HT1080 (cell line): ENCODE results near the gene GPSM1. TPM values are rescaled to one million over a fixed set of nuclear protein-coding genes. Genes with fewer than 3 reads are reported as not detected.

ENCODE experiments used
- DNase-seq: peaks from one replicate; pipeline ENCODE4 v3.0.0-alpha.2; 2015; ENCODE audit warnings: low read depth
- polyA plus RNA-seq, 2 experiments: library from polyadenylated mRNA; depleted of rRNA; stranded (reverse); fragments of >200 nt; gene quantifications; 2 replicates each; pipeline ENCODE4 v1.2.3, GENCODE V29; 2015
- total RNA-seq: library from RNA; depleted of rRNA; stranded (reverse); fragments of >200 nt; shearing (Covaris generic); gene quantifications from 2 replicates; pipeline ENCODE4 v1.2.3, GENCODE V29; 2014; rRNA removed

The GPSM1 gene, protein sequence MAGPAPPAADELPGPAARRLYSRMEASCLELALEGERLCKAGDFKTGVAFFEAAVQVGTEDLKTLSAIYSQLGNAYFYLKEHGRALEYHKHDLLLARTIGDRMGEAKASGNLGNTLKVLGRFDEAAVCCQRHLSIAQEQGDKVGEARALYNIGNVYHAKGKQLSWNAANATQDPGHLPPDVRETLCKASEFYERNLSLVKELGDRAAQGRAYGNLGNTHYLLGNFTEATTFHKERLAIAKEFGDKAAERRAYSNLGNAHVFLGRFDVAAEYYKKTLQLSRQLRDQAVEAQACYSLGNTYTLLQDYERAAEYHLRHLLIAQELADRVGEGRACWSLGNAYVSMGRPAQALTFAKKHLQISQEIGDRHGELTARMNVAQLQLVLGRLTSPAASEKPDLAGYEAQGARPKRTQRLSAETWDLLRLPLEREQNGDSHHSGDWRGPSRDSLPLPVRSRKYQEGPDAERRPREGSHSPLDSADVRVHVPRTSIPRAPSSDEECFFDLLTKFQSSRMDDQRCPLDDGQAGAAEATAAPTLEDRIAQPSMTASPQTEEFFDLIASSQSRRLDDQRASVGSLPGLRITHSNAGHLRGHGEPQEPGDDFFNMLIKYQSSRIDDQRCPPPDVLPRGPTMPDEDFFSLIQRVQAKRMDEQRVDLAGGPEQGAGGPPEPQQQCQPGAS
- 19.0 and 23.1 TPM in 2 replicates for total RNA-seq
- 16.1 and 17.0 TPM in 2 replicates for polyA plus RNA-seq (2015; cell fraction: cytosol; rRNA removed)
- polyA plus RNA-seq (2015; cell fraction: nucleus; rRNA removed) = 37.1 and 37.5 TPM in 2 replicates

DNA sequence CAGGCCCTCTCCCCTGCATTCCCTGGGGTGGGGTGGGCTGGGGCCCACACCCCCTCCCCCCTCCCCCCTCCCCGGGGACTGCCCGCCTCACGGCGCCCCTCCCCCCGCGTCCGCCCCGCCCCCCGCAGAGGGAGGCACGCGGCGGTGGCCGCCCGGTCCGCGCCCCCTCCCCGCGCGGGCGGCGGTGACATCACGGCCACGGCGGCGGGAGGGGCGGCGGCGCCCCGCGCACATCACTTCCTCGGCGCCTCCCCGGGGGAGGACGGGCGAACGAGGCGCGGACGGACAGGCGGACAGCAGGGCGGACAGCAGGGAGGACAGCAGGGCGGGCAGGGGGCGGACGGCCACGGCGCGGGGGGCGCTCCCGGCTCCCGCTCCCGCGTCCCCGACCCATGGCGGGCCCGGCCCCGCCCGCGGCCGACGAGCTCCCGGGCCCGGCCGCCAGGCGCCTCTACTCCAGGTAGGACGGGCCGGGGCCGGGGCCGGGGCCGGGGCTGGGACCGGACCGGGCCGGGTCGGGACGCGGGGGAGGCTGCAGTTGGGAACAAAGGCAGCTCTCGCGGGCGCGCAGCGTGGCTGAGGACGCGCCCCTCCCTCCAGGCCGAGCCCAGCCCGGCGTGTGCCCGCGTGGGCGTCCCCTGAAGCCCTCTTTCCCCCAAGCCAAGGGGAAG lies at the start of gene GPSM1:
TSS of gene GPSM1 (plus strand) at position 236 of the 671 bp plus-strand sequence. CDS start at position 393, 157 bp downstream.
- no peak for DNase-seq

DNA sequence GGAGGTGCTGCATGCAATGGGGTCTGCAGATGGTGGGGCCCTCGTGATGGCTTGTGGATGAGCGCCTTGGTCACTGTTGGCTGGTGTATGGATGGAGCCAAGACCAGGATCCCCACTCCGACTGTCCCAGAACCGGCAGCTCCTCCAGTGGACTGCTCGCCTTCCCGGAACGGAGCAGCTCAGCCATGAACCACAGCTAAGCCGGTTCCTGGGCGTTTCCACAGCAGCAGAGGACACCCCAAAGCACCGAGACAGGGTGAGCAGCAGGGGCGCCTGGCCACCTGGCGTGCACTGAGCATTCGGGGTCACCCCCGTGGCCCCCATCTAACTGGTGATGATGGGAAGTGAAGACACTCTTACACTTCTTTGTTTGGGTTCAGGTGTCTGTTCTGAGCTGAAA lies 49.6 kb upstream of the GPSM1 start:
- DNase-seq = no peak

DNA sequence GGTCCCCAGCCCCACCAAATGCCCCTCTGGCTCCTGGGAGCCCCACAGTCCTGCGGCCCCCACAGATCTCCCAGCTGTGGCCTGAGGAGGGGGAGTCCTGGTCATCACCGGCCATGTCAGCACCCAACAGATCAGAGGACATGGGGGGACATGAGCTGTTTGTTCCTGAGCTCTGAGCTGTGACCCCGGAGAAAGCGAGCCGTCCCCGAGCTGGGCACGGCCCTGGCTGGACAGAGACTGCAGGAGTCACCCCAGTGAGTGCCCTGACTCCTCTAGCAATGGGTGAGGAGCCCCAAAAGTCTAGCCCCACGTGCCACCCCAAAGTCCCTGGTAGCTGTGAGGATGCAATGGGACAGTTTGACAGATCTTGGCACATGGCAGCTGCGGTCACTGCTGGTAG lies 49.1 kb upstream of the GPSM1 start:
- no peak for DNase-seq

DNA sequence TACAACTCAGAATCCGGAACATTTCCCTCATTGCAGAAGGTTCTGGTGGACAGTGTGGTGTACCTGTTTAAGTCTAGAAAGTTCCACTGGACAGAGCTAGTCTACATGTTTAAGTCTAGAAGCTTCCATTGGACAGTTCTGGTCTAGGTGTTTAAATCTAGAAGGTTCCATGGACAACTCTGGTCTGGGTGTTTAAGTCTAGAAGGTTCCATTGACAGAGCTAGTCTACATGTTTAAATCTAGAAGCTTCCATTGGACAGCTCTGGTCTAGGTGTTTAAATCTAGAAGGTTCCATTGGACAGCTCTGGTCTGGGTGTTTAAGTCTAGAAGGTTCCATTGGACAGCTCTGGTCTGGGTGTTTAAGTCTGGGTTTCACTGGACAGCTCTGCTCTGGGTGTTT lies 48.4 kb upstream of the GPSM1 start:
- no peak for DNase-seq

DNA sequence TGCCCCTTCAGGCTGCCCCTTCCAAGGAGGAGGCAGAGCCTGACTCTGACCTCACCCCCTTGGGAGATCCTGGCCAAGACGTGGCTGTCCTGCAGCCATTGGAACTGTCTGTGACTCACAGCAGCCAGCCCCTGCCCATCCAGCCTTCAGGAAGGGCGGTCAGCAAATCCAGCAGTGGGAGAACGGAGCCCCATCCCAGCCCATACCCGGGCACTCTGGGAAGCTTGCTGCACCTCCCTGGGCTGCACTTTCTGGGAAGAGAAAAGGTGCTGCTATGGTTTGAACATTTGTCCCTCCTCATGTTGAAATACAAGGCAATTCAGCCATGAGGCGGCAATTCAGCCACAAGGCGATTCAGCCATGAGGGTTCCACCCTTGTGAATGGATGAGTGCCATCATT lies 47.9 kb upstream of the GPSM1 start:
- DNase-seq = no peak

DNA sequence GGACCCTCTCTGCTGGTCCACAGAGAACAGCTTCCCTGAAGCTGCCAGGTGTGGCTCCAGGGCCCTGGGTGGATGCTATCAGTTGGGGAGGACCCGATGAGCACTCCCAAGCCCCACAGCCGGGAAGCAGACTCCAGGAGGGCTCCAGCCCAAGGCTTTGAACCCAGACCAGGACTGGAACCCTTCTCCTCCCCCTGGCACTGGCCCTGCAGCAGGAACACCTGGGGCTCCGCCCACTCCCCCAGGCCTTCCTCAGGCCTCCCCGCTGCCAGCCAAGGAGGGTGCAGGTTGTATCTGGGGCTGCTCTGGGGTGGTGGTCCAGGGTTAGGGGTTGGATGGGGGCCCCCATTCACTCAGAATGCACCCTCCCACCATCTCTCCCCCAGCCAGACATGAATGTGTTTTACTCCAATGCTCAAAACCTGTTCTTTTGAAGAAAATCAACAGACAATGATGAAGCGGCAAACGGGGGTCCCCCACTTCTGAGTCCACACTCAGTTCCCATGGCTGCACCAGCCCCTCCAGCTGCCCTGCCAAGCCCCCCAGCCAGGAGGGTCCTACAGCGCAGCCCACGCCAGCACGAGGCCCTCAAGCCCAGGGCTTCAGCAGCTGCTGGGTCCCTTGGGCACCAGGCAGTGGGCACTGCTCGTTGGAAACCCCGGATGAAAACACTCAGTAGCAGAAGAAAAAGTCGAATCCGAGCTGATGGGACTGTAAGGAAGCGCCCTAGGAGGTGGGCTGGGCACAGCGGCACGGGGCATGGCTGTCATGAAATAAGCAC lies 46.6 kb upstream of the GPSM1 start:
- no peak for DNase-seq

DNA sequence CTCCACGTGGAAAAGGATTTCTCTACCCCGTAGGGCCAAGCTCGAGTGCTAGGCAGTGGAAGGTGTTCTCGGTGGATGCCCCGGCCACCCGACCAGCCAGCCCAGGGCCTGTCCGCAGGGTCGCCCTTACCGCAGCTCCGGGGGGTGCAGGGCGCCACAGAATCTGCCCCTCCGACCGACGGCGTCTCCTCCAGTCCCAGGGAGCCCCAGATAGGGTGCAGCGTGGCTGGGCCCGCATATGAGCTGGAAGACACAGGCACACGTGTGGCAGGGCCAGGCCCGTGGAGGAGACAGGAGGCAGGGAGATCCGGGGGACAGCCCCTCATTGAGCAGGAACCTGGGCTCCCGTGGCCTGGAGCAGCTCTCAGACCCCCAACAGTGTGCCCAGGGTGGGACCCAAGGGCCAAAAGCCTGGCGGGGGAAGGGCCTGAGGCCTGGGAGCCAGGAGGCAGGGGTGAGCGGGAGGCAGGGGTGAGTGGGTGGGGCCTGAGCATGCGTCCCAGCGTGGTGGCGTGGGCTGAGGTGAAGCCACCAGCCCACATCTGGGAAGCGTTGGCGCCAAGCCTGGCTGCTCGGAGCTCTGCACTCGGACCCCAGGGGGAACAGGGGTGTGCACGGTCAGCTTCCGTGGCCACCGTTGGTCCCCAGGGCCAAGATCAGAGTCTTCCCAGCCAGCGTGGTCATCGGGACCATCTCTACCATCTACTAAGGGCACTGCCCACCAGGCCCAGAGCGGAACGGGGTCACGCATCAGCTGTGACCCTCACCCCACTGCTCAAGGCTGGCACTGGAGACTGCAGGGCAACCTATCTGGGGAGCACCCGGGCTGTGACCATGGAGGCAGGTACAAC lies 45.7 kb upstream of the GPSM1 start:
- no peak for DNase-seq

DNA sequence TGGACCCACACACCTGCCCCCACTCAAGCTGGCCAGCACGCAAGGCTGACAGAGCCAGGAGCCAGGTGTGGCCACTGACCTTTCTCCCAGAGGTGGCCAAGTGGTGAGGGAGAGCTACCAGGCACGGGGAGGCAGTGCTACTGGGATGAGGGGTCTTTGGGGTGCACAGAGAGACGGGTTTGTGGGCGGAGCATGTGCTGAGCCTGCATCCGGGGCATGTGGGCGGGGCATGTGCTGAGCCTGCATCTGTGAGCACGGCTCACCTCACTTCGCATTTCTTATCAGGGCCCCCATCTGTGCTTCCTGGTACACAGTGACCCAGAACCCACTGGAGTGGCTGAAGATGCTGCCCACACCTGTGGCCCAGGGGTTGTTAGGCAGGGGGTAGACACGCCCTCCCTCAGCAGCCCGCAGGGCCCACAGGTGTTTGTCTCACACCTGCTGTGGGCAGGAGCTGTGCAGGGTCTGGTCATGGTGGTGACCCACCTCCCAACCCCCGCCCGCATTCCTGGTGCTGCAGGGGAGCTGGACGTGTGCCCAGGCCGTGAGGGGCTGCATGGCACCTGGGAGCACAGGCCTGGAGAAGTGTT lies 45.0 kb upstream of the GPSM1 start:
- DNase-seq = no peak

DNA sequence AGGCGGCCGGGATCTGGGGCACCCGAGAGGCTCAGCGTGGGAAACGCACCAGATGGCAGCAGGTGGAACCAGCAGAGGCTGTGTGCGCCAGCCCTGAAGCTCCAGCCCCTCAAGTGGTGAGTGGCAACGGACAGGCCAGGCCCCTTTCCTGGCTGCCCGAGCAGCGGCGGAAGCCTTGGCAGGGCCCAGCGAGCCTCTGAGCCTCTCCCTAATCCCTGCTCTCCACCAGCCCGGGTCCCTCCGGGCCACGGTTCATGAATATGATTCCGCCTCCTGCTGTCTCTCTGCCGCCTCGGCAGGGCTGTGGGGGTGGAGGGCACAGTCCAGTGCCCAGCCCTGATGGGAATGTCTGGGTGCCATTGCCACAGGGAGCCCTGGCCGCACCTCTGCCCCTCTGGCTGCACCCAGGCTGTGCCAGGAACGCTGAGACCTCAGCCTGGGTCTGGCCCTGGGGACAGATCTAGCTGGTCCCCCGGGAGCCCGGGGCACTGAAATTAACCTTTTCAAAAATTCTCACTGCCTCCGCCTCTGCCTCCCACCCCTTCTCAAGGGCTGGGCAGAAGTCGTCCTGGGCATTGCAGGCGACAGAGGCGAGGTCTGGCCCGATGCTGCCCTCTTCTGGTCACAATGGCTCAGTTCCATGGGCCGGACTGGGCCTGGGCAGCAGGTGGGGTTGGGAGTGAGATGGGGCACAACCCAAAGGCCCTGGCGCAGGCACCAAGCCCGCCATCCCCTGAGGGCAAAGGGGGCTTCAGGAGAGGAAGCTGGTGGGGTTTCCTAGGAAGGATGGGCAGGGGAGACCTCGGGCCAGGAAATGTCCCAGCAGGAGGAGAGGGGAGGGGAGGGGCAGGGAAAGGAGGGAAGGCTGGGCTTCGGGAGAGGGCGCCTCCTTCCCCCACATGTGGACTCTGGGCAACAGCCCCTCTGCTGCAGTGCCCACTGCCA lies 43.8 kb upstream of the GPSM1 start:
- peak; percentile 77 for DNase-seq

DNA sequence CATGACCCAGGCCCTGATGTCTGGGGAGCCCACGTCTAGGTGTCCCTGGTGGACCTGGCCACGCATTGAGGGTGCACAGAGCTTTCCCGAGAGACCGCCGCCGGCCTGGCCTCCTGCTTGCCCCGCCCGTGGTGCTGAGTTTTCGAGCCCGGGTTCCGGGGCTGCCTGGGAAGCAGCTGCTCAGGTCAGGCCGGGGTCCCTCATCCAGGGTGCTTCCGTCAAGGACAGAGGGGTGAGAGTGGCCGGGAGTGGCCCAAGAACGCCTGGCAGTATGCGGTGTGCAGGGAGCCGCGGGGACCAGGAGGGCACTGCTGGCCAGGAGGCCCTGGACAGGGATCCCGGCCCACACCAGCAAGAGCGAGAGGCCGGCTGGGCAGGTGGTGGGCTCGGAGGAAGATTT lies 43.0 kb upstream of the GPSM1 start:
- no peak for DNase-seq

DNA sequence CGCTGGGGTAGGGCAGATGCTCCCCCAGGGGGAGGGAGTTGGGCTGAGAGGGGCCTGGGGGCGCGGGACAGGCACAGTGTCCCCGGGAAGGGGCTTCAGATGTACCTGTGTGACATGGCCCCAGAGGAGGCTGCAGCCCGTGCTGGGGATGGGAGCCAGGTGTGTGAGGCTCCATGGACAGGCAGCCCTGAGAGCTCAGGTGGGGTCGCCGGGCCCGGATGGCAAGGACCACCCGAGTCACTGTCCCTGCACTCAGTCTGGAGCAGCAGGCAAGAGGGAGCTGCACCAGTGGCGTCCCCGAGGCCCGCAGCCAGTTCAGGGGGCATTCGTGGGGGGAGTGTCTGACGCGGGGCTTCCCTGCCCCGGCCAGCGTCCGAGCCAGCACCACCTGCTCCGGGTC lies 42.4 kb upstream of the GPSM1 start:
- no peak for DNase-seq

DNA sequence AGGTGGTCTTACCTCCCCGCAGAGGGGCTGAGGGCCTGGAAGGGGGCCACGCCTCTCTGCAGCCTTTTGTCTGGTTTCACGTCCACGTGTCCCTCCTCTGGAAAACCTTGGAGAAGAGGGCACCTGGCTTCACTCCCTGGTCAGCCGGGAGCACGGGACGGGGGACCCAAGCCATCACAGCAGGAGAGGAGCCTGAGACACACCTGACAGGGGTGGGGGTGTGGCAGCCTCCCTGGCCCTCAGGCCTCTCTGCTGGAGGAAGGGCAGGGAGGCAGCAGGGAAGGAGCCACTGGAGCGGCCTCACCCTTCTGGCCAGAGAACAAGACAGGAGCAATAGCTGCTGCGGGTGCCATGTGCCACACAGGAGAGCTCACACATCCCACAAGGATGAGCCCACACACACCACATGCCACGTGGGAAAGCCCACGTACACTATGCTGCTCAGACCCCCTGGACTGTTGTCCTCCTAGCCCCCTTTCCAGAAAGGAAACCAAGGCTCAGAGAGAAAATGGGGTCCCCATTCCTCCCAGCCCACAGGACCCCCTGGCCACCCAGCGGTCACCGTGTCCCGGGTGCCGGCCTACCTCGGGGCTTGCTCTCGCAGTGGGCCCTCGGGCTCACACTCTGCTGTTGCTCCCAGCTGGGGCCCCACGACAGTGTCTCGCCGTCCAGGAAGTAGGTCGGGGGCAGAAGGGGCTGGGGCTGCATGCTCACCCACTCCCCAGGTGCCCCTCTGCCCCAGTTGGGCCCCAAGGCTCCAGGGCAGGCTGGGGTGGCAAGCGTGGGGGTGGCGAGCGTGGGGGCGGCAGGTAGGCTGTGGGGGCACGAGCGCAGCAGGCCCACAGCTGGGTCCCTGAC lies 41.6 kb upstream of the GPSM1 start:
- DNase-seq = no peak

DNA sequence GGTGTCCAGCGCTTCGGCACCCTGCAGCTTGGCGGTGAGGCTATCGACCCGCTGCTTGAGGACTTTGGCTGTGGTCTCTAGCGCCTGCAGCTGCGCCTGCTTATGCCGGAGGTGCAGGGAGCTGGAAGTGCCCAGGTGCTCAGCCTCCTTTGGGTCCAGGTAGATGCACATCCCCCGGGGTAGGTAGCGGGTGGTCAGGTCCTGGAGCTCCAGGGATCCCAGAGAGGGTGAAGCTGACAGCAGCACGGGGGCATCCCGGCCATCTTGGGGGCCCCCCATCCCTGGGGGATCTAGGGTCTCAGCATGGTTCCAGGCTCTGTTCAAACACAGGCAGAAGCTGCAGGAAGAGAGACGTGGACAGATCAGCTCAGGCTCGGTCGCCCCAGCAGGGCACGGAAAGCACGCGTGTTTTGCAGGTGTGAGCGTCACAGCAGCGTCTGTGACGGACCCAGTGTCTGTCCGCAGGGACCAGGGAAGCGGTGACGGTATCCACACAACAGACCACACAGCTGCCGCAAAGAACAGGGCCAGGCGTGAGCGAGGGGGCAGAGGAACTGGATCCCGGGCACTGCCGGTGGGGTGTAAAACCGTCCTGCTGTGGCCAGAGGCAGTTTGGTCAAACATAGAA lies 40.9 kb upstream of the GPSM1 start:
- no peak for DNase-seq

DNA sequence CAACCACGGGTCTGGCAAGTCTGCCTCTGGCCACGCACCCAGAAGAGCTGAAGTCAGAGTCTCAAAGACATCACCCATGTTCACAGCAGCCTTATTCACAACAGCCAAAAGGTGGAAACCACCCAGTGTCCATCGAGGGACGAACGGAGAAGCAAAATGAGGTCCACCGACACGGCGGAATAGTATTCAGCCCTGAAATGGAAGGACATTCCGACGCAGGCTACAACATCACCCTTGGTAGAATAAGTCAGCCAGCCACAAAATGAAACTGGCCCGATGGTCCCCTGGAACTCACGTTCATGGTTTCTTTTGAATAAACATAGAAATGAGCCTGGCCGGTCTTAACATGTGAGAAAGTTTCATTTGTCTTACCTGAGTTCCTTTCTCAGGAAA lies 40.4 kb upstream of the GPSM1 start:
- DNase-seq = no peak

DNA sequence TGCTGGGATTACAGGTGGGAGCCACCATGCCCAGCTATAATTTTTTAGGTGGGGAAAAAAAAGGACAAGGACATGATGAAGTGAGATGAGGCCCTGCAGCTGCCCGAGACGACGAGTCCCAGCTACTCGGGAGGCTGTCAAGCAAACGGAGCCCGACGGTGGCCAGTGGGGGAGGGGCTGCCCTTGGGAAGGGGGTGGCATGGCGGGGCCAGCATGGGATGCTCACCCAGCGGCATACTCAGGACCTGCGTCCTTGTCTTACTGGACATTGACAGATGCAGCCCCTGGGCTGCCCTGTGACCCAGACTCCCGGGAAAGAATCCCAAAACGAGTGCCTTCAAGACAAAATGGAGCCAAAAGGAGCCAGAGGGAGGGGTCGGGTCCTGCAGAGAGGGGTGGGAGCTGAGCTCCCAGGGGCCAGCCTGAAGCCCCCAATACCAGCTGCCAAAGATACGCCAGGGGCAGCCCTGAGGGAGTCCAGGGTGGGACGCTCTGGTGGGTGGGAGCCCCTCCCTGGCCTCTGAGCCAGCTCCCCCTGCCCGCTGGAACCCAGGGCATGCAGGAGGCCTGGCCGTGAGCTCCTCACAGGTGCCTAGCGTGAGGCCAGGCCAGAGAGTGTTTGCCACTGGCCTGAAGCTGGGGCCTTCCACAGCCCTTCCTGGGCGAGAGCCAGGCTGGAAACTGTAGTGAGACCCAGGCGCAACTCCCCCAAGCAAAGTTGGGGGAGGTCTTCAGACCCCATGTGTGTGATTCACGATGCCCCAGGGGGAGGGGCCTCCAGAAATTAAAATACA lies 39.2 kb upstream of the GPSM1 start:
- DNase-seq = no peak

DNA sequence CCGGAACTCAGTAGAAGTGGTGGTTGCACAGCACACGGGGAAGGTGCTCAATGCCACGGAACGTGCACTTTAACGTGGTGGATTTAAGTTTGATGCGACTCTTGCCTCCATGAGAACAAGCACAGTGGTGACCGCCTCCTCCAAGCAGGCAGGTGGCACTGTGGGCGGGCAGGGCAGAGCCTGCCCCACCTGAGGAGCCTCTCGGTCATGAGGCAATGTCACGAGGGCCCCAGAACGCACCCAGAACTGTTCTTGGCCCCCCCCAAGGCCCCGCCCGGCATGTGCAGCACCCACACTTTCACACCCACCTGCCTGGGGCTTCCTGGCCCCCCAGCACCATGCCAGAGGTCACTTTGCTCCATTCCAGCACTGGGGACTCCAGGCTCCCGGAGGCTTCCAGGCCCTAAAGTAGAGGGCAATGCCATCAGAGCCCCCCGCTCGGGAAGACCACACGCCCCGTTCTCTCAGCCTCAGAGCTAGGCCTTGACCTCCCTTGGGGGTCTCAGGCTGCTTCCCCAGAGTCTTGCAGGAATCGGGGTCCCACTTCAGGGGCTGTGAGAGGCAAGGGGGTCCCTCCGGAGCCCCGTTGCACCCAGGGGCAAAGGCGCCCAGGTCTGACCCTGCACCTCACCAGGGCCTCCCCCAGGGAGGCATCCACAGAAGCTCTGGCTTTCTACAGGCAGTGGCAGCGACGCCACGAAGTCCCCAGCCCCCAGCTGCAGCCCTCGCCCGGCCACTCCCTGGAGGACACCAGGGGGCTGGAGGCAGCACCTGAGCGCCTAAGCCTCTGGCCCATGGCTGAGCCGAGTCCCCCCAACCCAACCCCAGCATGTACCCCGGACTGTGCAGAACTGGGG lies 37.5 kb upstream of the GPSM1 start:
- no peak for DNase-seq
